ENCODE results near the gene COQ10A.
"Not testable (repeated sequence)": the region's sequence is repeated elsewhere in the genome, so short reads cannot be mapped to it uniquely, and the experiment has no call there.

The COQ10A gene

DNA sequence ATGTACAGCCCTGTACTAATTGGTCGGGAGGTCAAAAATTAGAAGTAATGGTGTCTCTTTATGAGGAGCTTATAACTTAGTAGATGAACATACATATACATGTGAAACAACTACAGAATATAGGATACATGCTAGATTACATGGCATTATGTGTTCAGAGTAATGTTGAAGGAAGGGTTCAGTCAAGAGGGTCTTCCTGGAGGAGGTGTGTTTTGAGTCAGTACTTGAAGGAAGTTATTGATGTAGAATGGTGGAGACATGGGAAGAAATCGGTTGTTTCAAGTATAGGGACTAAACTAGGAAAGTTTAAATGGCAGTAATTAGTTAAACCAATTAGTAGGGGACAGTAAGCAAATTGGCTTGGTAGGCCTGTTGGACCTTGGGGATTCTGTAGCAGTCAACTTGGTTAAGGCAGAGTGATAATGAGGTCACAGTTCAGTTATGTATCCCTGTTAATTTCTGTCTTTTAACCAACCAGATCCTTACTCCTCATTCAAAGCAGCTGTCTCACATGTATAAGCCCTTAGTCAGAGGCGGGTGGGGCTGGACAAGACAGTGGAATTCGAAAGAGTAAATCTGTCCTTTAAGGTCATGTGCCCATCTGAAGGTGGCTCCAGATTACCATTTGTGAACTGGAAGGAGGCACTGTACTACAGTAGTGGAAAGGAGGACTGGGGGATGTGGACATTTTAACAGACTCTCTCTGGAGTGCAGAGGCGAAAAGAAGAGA lies 5.1 kb upstream of the COQ10A start:
- TF ChIP-seq ZFX (IDR thresholded peaks at IDR 0.05; ENCODE audit: borderline replicate concordance) (no peak), CTCF (IDR thresholded peaks at IDR 0.05) (no peak)
- H3K27ac ChIP-seq: 0 out of 2 replicates have a peak overlapping the region, but pooled peaks have one; percentile 10

DNA sequence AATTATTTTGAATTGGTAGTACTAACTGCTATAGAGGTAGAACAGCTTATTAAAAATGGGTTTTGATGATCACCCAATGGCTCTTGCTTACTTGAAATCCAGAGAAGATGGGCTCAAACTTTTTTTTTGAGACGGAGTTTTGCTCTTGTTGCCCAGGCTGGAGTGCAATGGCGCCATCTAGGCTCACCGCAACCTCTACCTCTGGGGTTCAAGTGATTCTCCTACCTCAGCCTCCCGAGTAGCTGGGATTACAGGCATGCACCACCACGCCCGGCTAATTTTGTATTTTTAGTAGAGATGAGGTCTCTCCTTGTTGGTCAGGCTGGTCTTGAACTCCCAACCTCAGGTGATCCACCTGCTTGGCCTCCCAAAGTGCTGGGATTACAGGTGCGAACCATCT lies 3.8 kb upstream of the COQ10A start:
- peak; percentile 58 for TF ChIP-seq CTCF (IDR thresholded peaks at IDR 0.05)
- not testable (repeated sequence) for H3K27ac ChIP-seq

DNA sequence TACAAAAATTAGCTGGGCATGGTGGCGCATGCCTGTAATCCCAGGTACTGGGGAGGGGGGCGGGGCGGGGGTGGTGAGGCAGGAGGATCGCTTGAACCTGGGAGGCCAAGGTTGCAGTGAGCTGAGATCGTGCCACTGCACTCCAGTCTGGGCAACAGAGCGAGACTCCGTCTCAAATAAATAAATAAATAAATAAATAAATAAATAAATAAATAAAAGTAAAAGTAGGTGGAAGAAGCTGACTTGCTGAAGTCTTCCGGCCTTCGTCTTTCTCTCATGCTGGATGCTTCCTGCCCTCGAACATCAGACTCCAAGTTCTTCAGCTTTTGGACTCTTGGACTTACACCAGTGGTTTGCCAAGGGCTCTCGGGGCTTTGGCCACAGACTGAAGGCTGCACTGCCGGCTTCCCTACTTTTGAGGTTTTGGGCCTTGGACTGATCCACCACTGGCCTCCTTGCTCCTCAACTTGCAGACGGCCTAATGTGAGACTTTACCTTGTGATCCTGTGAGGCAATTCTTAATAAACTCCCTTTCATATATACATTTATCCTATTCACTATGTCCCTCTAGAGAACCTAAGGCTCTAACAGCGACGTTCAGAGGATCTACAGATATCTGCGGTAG lies 562 bp upstream of the COQ10A start:
- H3K27ac ChIP-seq: peak overlapping the region; percentile 83

DNA sequence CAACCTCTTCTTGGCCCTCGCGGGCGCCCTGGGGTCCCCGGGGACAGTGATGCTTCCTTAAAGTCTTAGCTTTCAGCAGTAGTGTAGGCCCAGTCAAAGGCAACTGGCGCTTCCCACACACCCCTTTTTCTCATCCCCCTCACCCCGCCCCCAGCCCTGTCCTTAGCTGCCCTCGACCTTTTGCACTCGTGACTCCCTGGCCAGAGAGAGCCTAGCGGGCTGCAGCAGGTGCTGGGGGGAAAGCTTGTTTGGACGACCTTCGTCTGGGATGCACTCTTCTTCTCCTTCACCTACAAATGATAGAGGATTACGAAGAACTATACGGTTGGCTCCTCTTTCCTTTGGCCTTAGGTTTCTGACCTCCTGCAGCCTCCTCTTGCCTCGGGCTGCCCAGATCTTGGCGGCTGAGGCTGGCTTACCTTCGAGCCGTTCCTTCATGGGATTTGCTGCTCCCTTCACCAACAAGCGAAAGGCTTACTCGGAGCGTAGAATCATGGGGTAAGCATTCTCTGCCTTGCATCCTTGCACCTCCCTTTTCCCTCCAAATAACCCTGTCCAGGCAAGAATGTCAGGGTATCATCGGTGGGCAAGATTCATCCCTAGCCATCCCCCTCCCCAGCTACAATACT lies 815 bp downstream of the COQ10A start:
- TF ChIP-seq ZFX (IDR thresholded peaks at IDR 0.05; ENCODE audit: borderline replicate concordance): no peak
- H3K27ac ChIP-seq: peak overlapping the region; percentile 83

DNA sequence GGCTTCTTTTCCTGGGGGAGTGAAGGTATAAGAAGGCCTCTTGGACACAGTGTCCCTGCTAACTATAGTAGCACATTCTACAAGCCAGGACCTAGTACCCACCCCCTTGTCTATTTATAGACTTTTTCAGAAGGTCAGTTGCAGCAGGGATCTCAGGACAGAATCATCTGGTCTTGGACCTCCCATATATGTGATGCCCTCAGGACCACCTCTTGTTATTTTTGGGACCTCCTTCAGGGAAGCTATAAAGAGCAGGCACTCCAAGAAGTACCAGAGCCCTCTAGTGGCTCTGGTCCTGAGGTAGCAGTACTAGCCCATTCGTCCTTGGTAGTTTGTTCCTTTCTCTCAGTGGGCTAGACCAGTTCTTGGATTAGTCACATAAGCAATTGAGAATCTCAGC lies 4.3 kb downstream of the COQ10A start:
- TF ChIP-seq ZFX (IDR thresholded peaks at IDR 0.05; ENCODE audit: borderline replicate concordance): no peak
- TF ChIP-seq CTCF (IDR thresholded peaks at IDR 0.05): peak; percentile 69
- H3K27ac ChIP-seq: peak overlapping the region; percentile 83

- not testable (repeated sequence) for H3K27ac ChIP-seq
Measured at GRCh38 chr12:56272468-56272867, 5.7 kb downstream of the COQ10A start.

DNA sequence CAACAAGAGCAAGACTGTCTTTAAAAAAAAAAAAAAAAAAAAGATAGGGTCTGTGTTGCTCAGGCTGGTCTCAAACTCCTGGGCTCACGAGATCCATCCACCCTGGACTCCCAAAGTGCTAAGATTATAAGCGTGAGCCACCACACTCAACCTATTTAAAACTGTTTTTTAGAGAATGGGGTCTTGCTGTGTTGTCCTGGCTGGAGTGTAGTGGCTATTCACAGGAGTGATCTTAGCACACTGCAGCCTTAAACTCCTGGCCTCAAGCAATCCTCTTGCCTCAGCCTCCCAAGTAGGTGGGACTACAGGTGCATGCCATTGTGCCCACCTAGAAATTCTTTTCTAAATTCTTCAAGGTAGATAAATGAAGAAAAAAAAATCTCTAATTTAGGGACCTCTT lies 7.6 kb downstream of the COQ10A start:
- no peak for TF ChIP-seq ZFX (IDR thresholded peaks at IDR 0.05; ENCODE audit: borderline replicate concordance)

DNA sequence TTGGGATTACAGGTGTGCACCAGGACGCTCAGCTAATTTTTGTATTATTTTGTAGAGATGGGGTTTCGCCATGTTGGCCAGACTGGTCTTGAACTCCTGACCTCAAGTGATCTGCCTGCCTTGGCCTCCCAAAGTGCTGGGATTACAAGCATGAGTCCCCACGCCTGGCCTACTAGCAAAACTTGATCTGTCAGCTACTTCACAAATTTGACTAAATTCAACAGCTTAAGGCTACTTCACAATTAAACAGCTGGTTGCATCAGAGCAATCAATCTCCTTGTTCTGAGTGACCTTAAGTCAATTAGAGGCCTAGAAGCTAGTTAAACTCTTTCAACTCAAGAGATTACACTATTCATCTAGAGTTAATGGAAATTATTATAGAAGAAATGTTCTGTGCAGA lies 12.2 kb downstream of the COQ10A start:
- H3K27ac ChIP-seq: no peak overlapping the region
- TF ChIP-seq CTCF (IDR thresholded peaks at IDR 0.05) (no peak), ZFX (IDR thresholded peaks at IDR 0.05; ENCODE audit: borderline replicate concordance) (no peak)

More for the DNA sequence above, 7.6 kb downstream of the COQ10A start:
- H3K27ac ChIP-seq: no peak overlapping the region

- H3K27ac ChIP-seq: no peak overlapping the region
- TF ChIP-seq ZFX (IDR thresholded peaks at IDR 0.05; ENCODE audit: borderline replicate concordance): no peak
- no peak for TF ChIP-seq CTCF (IDR thresholded peaks at IDR 0.05)
Measured at GRCh38 chr12:56280849-56281248, 14.1 kb downstream of the COQ10A start.
